Tibial nerve (tissue), 4 donors: ENCODE results near the gene PYGO2. TPM values are rescaled to one million over a fixed set of nuclear protein-coding genes. Genes with fewer than 3 reads are reported as not detected.

Experiments used
- DNase-seq, 2 donors: peaks; one replicate each; pipeline ENCODE4 v3.0.0-alpha.2; 2019; ENCODE audit warnings: low spot score in 2 of 2
- H3K27ac ChIP-seq, 4 donors: fragments of 200-600 bp; sonication (generic) in 3 of 4; one replicate each; pipeline ENCODE4 v1.5.1; 2017 to 2019; ENCODE audit warnings: mild to moderate bottlenecking in 1 of 4
- H3K27me3 ChIP-seq, 2 donors: fragments of 200-600 bp; sonication (generic) in 1 of 2; one replicate each; pipeline versions ENCODE4 v1.5.1 to v1.6.0; 2017 to 2019
- H3K36me3 ChIP-seq, 3 donors: fragments of 200-600 bp; sonication (generic); one replicate each; pipeline ENCODE4 v1.5.1; 2018 to 2019
- H3K4me1 ChIP-seq, 4 donors: fragments of 200-600 bp; sonication (generic) in 3 of 4; one replicate each; pipeline ENCODE4 v1.5.1; 2017 to 2019
- H3K4me3 ChIP-seq, 4 donors: fragments of 200-600 bp; sonication (generic) in 3 of 4; one replicate each; pipeline ENCODE4 v1.5.1; 2017 to 2019; ENCODE audit warnings: mild to moderate bottlenecking in 1 of 4, moderate library complexity in 1 of 4
- H3K9me3 ChIP-seq, 4 donors: fragments of 200-600 bp; sonication (generic) in 3 of 4; one replicate each; pipeline ENCODE4 v1.5.1; 2017 to 2019
- CTCF ChIP-seq, 5 experiments: fragments of 200-600 bp in 3 of 5; fragments of 450-650 bp in 2 of 5; sonication (generic) in 3 of 5; IDR thresholded peaks; one replicate each; pipeline ENCODE4 v1.5.1; 2016 to 2019; ENCODE audit warnings: antibody characterized with exemption in 5 of 5, mild to moderate bottlenecking in 3 of 5, moderate library complexity in 2 of 5
- EP300 ChIP-seq, 2 donors: sonication (generic); formaldehyde crosslinking; IDR thresholded peaks; one replicate each; pipeline ENCODE4 v1.6.1; 2017; ENCODE audit warnings: antibody characterized with exemption in 2 of 2, mild to moderate bottlenecking in 1 of 2
- POLR2A ChIP-seq, 2 donors: fragments of 450-650 bp; IDR thresholded peaks; one replicate each; pipeline ENCODE4 v1.6.1; 2017; ENCODE audit warnings: antibody characterized with exemption in 2 of 2, mild to moderate bottlenecking in 2 of 2, moderate library complexity in 2 of 2
- whole genome bisulfite sequencing, 2 donors: methylation state at CpG; one replicate each; pipeline ENCODE4 v1.1.5; 2018; 5-methylcytosine and 5-hydroxymethylcytosine counted together
- total RNA-seq, 4 donors: library from RNA; depleted of rRNA; stranded (reverse); fragments of >200 nt; gene quantifications; one replicate each; pipeline ENCODE4 v1.1.0, GENCODE V29; 2016

Gene PYGO2
- total RNA-seq, 4 donors from 2014 or later = 18.6 to 24.3 (median 23.5) TPM

GRCh38 chr1:154969860-154970452, 8.4 kb upstream of the PYGO2 start:
- TF ChIP-seq EP300 (IDR thresholded peaks at IDR 0.05) (no peak), CTCF (IDR thresholded peaks at IDR 0.05) (no peak), POLR2A (IDR thresholded peaks at IDR 0.05) (no peak)
- H3K9me3 ChIP-seq = no peaks in the 10 kb centered on the region
- 9 to 18% methylated on average over 16 to 22 of the region's 22 CpGs for WGBS, 2 donors
- H3K27ac ChIP-seq = peak overlapping the region; percentile 96 to 100 (median 99)
- DNase-seq = no peak
- no peaks in the 10 kb centered on the region for H3K27me3 ChIP-seq
- H3K4me3 ChIP-seq = peak overlapping the region; percentile 26 to 51 (median 42)
- H3K4me1 ChIP-seq = peaks cover 0 to 68% (median 44%) of the 10 kb centered on the region in 4 donors
- H3K36me3 ChIP-seq = peaks cover 0 to 45% (median 21%) of the 10 kb centered on the region in 3 donors

- Histone ChIP-seq H3K9me3 (no peaks in the 10 kb centered on the region), H3K27ac (peak overlapping the region; percentile 96 to 100 (median 99)), H3K4me3 (peak overlapping the region in 1 of 4 donors; percentile 51), H3K27me3 (no peaks in the 10 kb centered on the region), H3K4me1 (peaks cover 0 to 73% (median 44%) of the 10 kb centered on the region in 4 donors), H3K36me3 (peaks cover 0 to 52% (median 21%) of the 10 kb centered on the region in 3 donors)
- 24 to 51% methylated on average over 5 of the region's 5 CpGs for WGBS, 2 donors
- TF ChIP-seq POLR2A (IDR thresholded peaks at IDR 0.05) = no peak
- no peak for TF ChIP-seq CTCF (IDR thresholded peaks at IDR 0.05)
- TF ChIP-seq EP300 (IDR thresholded peaks at IDR 0.05) = no peak
- no peak for DNase-seq
Measured at GRCh38 chr1:154969246-154969645, 7.7 kb upstream of the PYGO2 start.

GRCh38 chr1:154968731-154969130, 7.1 kb upstream of the PYGO2 start:
- no peaks in the 10 kb centered on the region for H3K27me3 ChIP-seq
- H3K36me3 ChIP-seq = peaks cover 0 to 57% (median 21%) of the 10 kb centered on the region in 3 donors
- no peaks in the 10 kb centered on the region for H3K9me3 ChIP-seq
- 62 to 65% methylated on average over 3 of the region's 3 CpGs for WGBS, 2 donors
- peaks cover 0 to 74% (median 44%) of the 10 kb centered on the region in 4 donors for H3K4me1 ChIP-seq
- peak overlapping the region in 3 of 4 donors; percentile 96 to 100 (median 99) for H3K27ac ChIP-seq
- H3K4me3 ChIP-seq = peak overlapping the region in 1 of 4 donors; percentile 51
- TF ChIP-seq CTCF (IDR thresholded peaks at IDR 0.05) = no peak
- TF ChIP-seq POLR2A (IDR thresholded peaks at IDR 0.05) = no peak
- no peak for TF ChIP-seq EP300 (IDR thresholded peaks at IDR 0.05)
- no peak for DNase-seq

GRCh38 chr1:154967331-154967950, 5.9 kb upstream of the PYGO2 start:
- Histone ChIP-seq H3K9me3 (no peaks in the 10 kb centered on the region), H3K4me1 (peaks cover 0 to 75% (median 42%) of the 10 kb centered on the region in 4 donors), H3K4me3 (no peak overlapping the region), H3K27ac (peak overlapping the region in 2 of 4 donors; percentile 24 to 100), H3K36me3 (peaks cover 0 to 66% (median 21%) of the 10 kb centered on the region in 3 donors), H3K27me3 (no peaks in the 10 kb centered on the region)
- no peak for DNase-seq
- no peak for TF ChIP-seq EP300 (IDR thresholded peaks at IDR 0.05)
- TF ChIP-seq POLR2A (IDR thresholded peaks at IDR 0.05) = no peak
- TF ChIP-seq CTCF (IDR thresholded peaks at IDR 0.05) = no peak
- 81 to 85% methylated on average over 5 of the region's 5 CpGs for WGBS, 2 donors

- TF ChIP-seq CTCF (IDR thresholded peaks at IDR 0.05) (no peak), POLR2A (IDR thresholded peaks at IDR 0.05) (no peak), EP300 (IDR thresholded peaks at IDR 0.05) (no peak)
- Histone ChIP-seq H3K36me3 (peaks cover 0 to 66% (median 21%) of the 10 kb centered on the region in 3 donors), H3K27ac (peak overlapping the region in 1 of 4 donors; percentile 10)
Measured at GRCh38 chr1:154966111-154966510, 4.5 kb upstream of the PYGO2 start.

More at GRCh38 chr1:154966111-154966510, 4.5 kb upstream of the PYGO2 start:
- no peak for DNase-seq
- no peak overlapping the region for H3K4me3 ChIP-seq
- H3K27me3 ChIP-seq = no peaks in the 10 kb centered on the region
- no peaks in the 10 kb centered on the region for H3K9me3 ChIP-seq
- 81% methylated on average over 7 of the region's 7 CpGs for WGBS, 2 donors
- peaks cover 0 to 66% (median 32%) of the 10 kb centered on the region in 4 donors for H3K4me1 ChIP-seq
